ENCODE data around the gene ZNF433. TPM values are rescaled to one million over a fixed set of nuclear protein-coding genes. Genes with fewer than 3 reads are reported as not detected.

Gene ZNF433
- total and polyA plus RNA-seq, 12 donors, result 3.1 to 21.7 (median 5.0) TPM

GRCh38 chr19:11989112-11989456 is 46.4 kb downstream of the ZNF433 start:
- Histone ChIP-seq H3K4me1 (replicated peaks in 1 of 2) (peaks cover 0 to 3% of the 10 kb centered on the region in 2 donors), H3K36me3 (replicated peaks in 1 of 2) (no peaks in the 10 kb centered on the region), H3K4me3 (no peak overlapping the region), H3K27ac (peak overlapping the region in 2 of 5 donors; percentile 78 to 86), H3K27me3 (no peaks in the 10 kb centered on the region), H3K9me3 (replicated peaks in 1 of 3) (no peaks in the 10 kb centered on the region)
- no peak for DNase-seq
- WGBS, 4 donors, result 65 to 69% (median 67%) methylated on average over 9 of the region's 9 CpGs
- no peak for TF ChIP-seq POLR2A (IDR thresholded peaks at IDR 0.05)
- TF ChIP-seq CTCF (IDR thresholded peaks at IDR 0.05), result no peak
- intact Hi-C loops (cut with DNase I), result loop anchor here (5.0 to 10.0 kb wide), 3 partner anchors 62 to 194 kb away; partner anchors contain the start of genes ZNF491 (in 1 of the 2), ZNF69 (in 1 of the 2) and ZNF700 (in 1 of the 2)

- peaks cover 0 to 5% (median 0%) of the 10 kb centered on the region in 3 donors for H3K9me3 ChIP-seq (replicated peaks in 1 of 3)
- no peaks in the 10 kb centered on the region for H3K27me3 ChIP-seq
- H3K4me1 ChIP-seq (replicated peaks in 1 of 2), result peaks cover 0 to 3% of the 10 kb centered on the region in 2 donors
- DNase-seq, result peak; percentile 94 to 99 (median 98)
- TF ChIP-seq CTCF (IDR thresholded peaks at IDR 0.05) (no peak), POLR2A (IDR thresholded peaks at IDR 0.05) (peak; percentile 80 to 93)
- intact Hi-C loops (cut with DNase I), result loop anchor here (5.0 to 10.0 kb wide), 3 partner anchors 60 to 193 kb away; partner anchors contain the start of genes ZNF491 (in 1 of the 2), ZNF69 (in 1 of the 2) and ZNF700 (in 1 of the 2)
- H3K36me3 ChIP-seq (replicated peaks in 1 of 2), result no peaks in the 10 kb centered on the region
- H3K27ac ChIP-seq, result peak overlapping the region; percentile 34 to 89 (median 78)
- H3K4me3 ChIP-seq, result peak overlapping the region; percentile 5 to 84 (median 73)
- WGBS, 4 donors, result 0 to 1% (median 0%) methylated on average over 22 to 54 of the region's 54 CpGs
Measured at GRCh38 chr19:11987405-11988281, 47.8 kb downstream of the ZNF433 start.

- Histone ChIP-seq H3K4me1 (replicated peaks in 1 of 2) (peaks cover 0 to 3% of the 10 kb centered on the region in 2 donors), H3K36me3 (replicated peaks in 1 of 2) (no peaks in the 10 kb centered on the region), H3K27me3 (no peaks in the 10 kb centered on the region), H3K4me3 (no peak overlapping the region), H3K9me3 (replicated peaks in 1 of 3) (peaks cover 0 to 7% (median 0%) of the 10 kb centered on the region in 3 donors), H3K27ac (no peak overlapping the region)
- intact Hi-C loops (cut with DNase I), result loop anchor here (5.0 to 10.0 kb wide), 3 partner anchors 59 to 192 kb away; partner anchors contain the start of genes ZNF491 (in 1 of the 2), ZNF69 (in 1 of the 2) and ZNF700 (in 1 of the 2)
- WGBS, 4 donors, result 93 to 97% (median 95%) methylated on average over 17 of the region's 17 CpGs
- TF ChIP-seq CTCF (IDR thresholded peaks at IDR 0.05), result no peak
- peak in 3 of 7 donors; percentile 24 to 60 (median 30) for DNase-seq
Measured at GRCh38 chr19:11986754-11987153, 48.7 kb downstream of the ZNF433 start.

GRCh38 chr19:11984986-11985385 is 50.5 kb downstream of the ZNF433 start:
- 29 to 35% (median 29%) methylated on average over 3 to 5 of the region's 5 CpGs for WGBS, 4 donors
- peaks cover 0 to 3% of the 10 kb centered on the region in 2 donors for H3K4me1 ChIP-seq (replicated peaks in 1 of 2)
- H3K36me3 ChIP-seq (replicated peaks in 1 of 2), result no peaks in the 10 kb centered on the region
- no peaks in the 10 kb centered on the region for H3K27me3 ChIP-seq
- intact Hi-C loops (cut with DNase I), result loop anchor here (5.0 to 10.0 kb wide), 3 partner anchors 58 to 190 kb away; partner anchors contain the start of genes ZNF491 (in 1 of the 2), ZNF69 (in 1 of the 2) and ZNF700 (in 1 of the 2)
- H3K9me3 ChIP-seq (replicated peaks in 1 of 3), result peaks cover 0 to 19% (median 9%) of the 10 kb centered on the region in 3 donors
- TF ChIP-seq POLR2A (IDR thresholded peaks at IDR 0.05) (no peak), CTCF (IDR thresholded peaks at IDR 0.05) (no peak)
- H3K27ac ChIP-seq, result no peak overlapping the region
- no peak for DNase-seq
- H3K4me3 ChIP-seq, result no peak overlapping the region

Data from adrenal gland (tissue), 12 donors.